ENCODE data around the gene TSPAN18. TPM values are rescaled to one million over a fixed set of nuclear protein-coding genes. Genes with fewer than 3 reads are reported as not detected.

Gene TSPAN18
- total RNA-seq, 1 experiment from 2014 or later, result 18.3 TPM

- no peak overlapping the region for H3K4me2 ChIP-seq (ENCODE audit: low read length)
- no TSS peak for BruUV-seq (replicated peaks)
- H3K27ac ChIP-seq (ENCODE audit: low read depth, low read length), result no peak overlapping the region
- ChIA-PET CTCF (interaction anchor here (1.8 kb wide), 1 partner anchor 21 kb away, joined by 5 read pairs; no protein-coding TSS in a partner anchor), RAD21 (ENCODE audit: low non-redundant PET in 1 of 2, low total read pairs in 2 of 2, uncharacterized antibody in 2 of 2, unreplicated experiment in 2 of 2) (no interaction called here), POLR2A (no interaction called here)
- DNase-seq (ENCODE audit: low read depth, low spot score) (no peak), ATAC-seq (no peak)
- H3K9me2 ChIP-seq (ENCODE audit: insufficient read depth), result no peaks in the 10 kb centered on the region
- TF ChIP-seq POLR2A (IDR thresholded peaks at IDR 0.05; ENCODE audit: borderline replicate concordance, extremely low read depth, insufficient read depth, insufficient read length) (no peak), EZH2phosphoT487 (IDR thresholded peaks at IDR 0.05; ENCODE audit: borderline replicate concordance) (no peak), FOSL1 (IDR thresholded peaks at IDR 0.05; ENCODE audit: low read depth) (no peak), CTCF (IDR thresholded peaks at IDR 0.05 in 2 of 3, conservative IDR thresholded peaks at IDR 0.05 in 1 of 3; ENCODE audit: borderline replicate concordance in 1 of 3, insufficient read depth in 1 of 3, low read depth in 2 of 3, low read length in 2 of 3) (no peak), ATF3 (IDR thresholded peaks at IDR 0.05) (no peak), ELF1 (IDR thresholded peaks at IDR 0.05; ENCODE audit: borderline replicate concordance, low read depth) (no peak), RAD21 (IDR thresholded peaks at IDR 0.05; ENCODE audit: low read depth) (no peak), ZFX (IDR thresholded peaks at IDR 0.05) (no peak), SIN3A (IDR thresholded peaks at IDR 0.05; ENCODE audit: low read depth) (no peak), EGR1 (IDR thresholded peaks at IDR 0.05; ENCODE audit: low read depth) (no peak), SRF (IDR thresholded peaks at IDR 0.05; ENCODE audit: low read depth) (no peak), CBX3 (IDR thresholded peaks at IDR 0.05; ENCODE audit: low read depth) (no peak), JUND (IDR thresholded peaks at IDR 0.05) (no peak), CEBPB (IDR thresholded peaks at IDR 0.05; ENCODE audit: low read depth) (no peak), MAX (IDR thresholded peaks at IDR 0.05) (no peak), POLR2AphosphoS5 (IDR thresholded peaks at IDR 0.05; ENCODE audit: low read depth, low read length) (no peak)
- TF ChIP-seq, protein P1, sequence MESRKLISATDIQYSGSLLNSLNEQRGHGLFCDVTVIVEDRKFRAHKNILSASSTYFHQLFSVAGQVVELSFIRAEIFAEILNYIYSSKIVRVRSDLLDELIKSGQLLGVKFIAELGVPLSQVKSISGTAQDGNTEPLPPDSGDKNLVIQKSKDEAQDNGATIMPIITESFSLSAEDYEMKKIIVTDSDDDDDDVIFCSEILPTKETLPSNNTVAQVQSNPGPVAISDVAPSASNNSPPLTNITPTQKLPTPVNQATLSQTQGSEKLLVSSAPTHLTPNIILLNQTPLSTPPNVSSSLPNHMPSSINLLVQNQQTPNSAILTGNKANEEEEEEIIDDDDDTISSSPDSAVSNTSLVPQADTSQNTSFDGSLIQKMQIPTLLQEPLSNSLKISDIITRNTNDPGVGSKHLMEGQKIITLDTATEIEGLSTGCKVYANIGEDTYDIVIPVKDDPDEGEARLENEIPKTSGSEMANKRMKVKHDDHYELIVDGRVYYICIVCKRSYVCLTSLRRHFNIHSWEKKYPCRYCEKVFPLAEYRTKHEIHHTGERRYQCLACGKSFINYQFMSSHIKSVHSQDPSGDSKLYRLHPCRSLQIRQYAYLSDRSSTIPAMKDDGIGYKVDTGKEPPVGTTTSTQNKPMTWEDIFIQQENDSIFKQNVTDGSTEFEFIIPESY (IDR thresholded peaks at IDR 0.05; ENCODE audit: extremely low read depth, insufficient replicate concordance, low read length), result no peak
- H2AFZ ChIP-seq (ENCODE audit: low read depth, low read length, poor library complexity, severe bottlenecking), result no peak overlapping the region
- no peaks in the 10 kb centered on the region for H4K20me1 ChIP-seq (ENCODE audit: insufficient read depth)
- no peaks in the 10 kb centered on the region for H3K27me3 ChIP-seq (ENCODE audit: insufficient read depth, low read length)
- no peaks in the 10 kb centered on the region for H3K9me3 ChIP-seq (ENCODE audit: control insufficient read depth in 1 of 2, insufficient read depth in 1 of 2, low read depth in 1 of 2, low read length in 2 of 2)
- intact Hi-C loops (cut with micrococcal nuclease), result no loop called here
- H3K4me3 ChIP-seq (replicated peaks in 1 of 2; ENCODE audit: low read depth in 1 of 2, low read length in 2 of 2), result no peak overlapping the region
- H3K9ac ChIP-seq (ENCODE audit: low read length), result no peak overlapping the region
- H3K36me3 ChIP-seq (ENCODE audit: control insufficient read depth in 1 of 2, insufficient read depth in 2 of 2, low read length in 2 of 2), result no peaks in the 10 kb centered on the region
- H3K4me1 ChIP-seq (ENCODE audit: control insufficient read depth in 1 of 2, insufficient read depth in 2 of 2, low read length in 2 of 2), result peaks cover 4 to 13% of the 10 kb centered on the region in 2 experiments; a peak in 3 of 4 replicates
- H3K79me2 ChIP-seq (ENCODE audit: insufficient read depth, low read length), result no peaks in the 10 kb centered on the region
Observed at GRCh38 chr11:44957776-44958564, 231.2 kb downstream of the TSPAN18 start.

Data from HCT116 (cell line).